Smooth muscle cell (in vitro differentiated cells): ENCODE results near the gene ENOPH1. TPM values are rescaled to one million over a fixed set of nuclear protein-coding genes. Genes with fewer than 3 reads are reported as not detected.
"Not testable (repeated sequence)": the region's sequence is repeated elsewhere in the genome, so short reads cannot be mapped to it uniquely, and the experiment has no call there.

ENCODE experiments used
- DNase-seq: peaks from one replicate; lab custom pipeline; 2025; ENCODE audit not compliant: unreplicated experiment; lab: John Stamatoyannopoulos, UW
- H2AFZ ChIP-seq: fragments of 200-600 bp; sonication (generic); 2 replicates; pipeline ENCODE4 v1.6.0; 2016; ENCODE audit warnings: antibody characterized with exemption, low read depth, mild to moderate bottlenecking
- H3F3A ChIP-seq: fragments of 200-600 bp; sonication (generic); 2 replicates; pipeline ENCODE4 v1.6.0; 2017; ENCODE audit warnings: antibody characterized with exemption, low read depth
- H3K27ac ChIP-seq: fragments of 200-600 bp; sonication (generic); 2 replicates; pipeline ENCODE4 v1.5.1; 2016; ENCODE audit warnings: low read depth, mild to moderate bottlenecking
- H3K27me3 ChIP-seq: fragments of 200-600 bp; sonication (generic); 2 replicates; pipeline ENCODE4 v1.6.1; 2016; ENCODE audit warnings: low read depth, mild to moderate bottlenecking
- H3K36me3 ChIP-seq: fragments of 200-600 bp; sonication (generic); 2 replicates; pipeline ENCODE4 v1.5.1; 2016; ENCODE audit warnings: low read depth
- H3K4me1 ChIP-seq: fragments of 200-600 bp; sonication (generic); 2 replicates; pipeline ENCODE4 v1.5.1; 2016; ENCODE audit warnings: low read depth
- H3K4me2 ChIP-seq: fragments of 200-600 bp; sonication (generic); 2 replicates; pipeline ENCODE4 v1.6.0; 2016; ENCODE audit warnings: mild to moderate bottlenecking
- H3K4me3 ChIP-seq: fragments of 200-600 bp; sonication (generic); 2 replicates; pipeline ENCODE4 v1.5.1; 2016; ENCODE audit warnings: mild to moderate bottlenecking
- H3K79me2 ChIP-seq: fragments of 200-600 bp; sonication (generic); 2 replicates; pipeline ENCODE4 v1.6.0; 2016; ENCODE audit warnings: low read depth, mild to moderate bottlenecking
- H3K9ac ChIP-seq: fragments of 200-600 bp; sonication (generic); 2 replicates; pipeline ENCODE4 v1.6.0; 2016; ENCODE audit warnings: low read depth
- H3K9me3 ChIP-seq: fragments of 200-600 bp; sonication (generic); replicated peaks from 2 replicates; pipeline ENCODE4 v1.5.1; 2016; ENCODE audit warnings: low read depth
- H4K20me1 ChIP-seq: fragments of 200-600 bp; sonication (generic); 2 replicates; pipeline ENCODE4 v1.6.0; 2016; ENCODE audit warnings: low read depth
- CTCF ChIP-seq: fragments of 200-600 bp; sonication (generic); IDR thresholded peaks from 2 replicates; pipeline ENCODE4 v1.5.1; 2017; ENCODE audit warnings: borderline replicate concordance, mild to moderate bottlenecking, antibody characterized with exemption; ENCODE audit not compliant: insufficient read depth, poor library complexity, severe bottlenecking
- WGBS: methylation state at CpG from one replicate; pipeline ENCODE4 v1.1.7; 2016; ENCODE audit warnings: low lambda C conversion rate; 5-methylcytosine and 5-hydroxymethylcytosine counted together
- polyA plus RNA-seq: library from polyadenylated mRNA; unstranded; fragments of >200 nt; fragmentation: Nextera tagmentation; extraction: Ambion mirVana; gene quantifications from 2 replicates; pipeline ENCODE4 v1.2.1, GENCODE V29; 2016
- total RNA-seq: library from RNA; depleted of rRNA; stranded (reverse); fragments of >200 nt; gene quantifications from 2 replicates; pipeline ENCODE4 v1.2.3, GENCODE V29; 2014

The ENOPH1 gene
- total and polyA plus RNA-seq, 2 experiments from 2014 or later: 36.2 to 54.5 TPM

- Histone ChIP-seq H3K9ac (no peak overlapping the region), H2AFZ (no peak overlapping the region), H3K4me2 (no peak overlapping the region), H4K20me1 (no peaks in the 10 kb centered on the region), H3K27ac (no peak overlapping the region), H3K4me1 (no peaks in the 10 kb centered on the region), H3K79me2 (no peaks in the 10 kb centered on the region), H3K27me3 (no peaks in the 10 kb centered on the region), H3K9me3 (no peaks in the 10 kb centered on the region), H3F3A (no peaks in the 10 kb centered on the region), H3K36me3 (no peaks in the 10 kb centered on the region), H3K4me3 (no peak overlapping the region)
- DNase-seq: no peak
- TF ChIP-seq CTCF: no peak
- 87% methylated on average over 2 of the region's 2 CpGs for WGBS
Measured at GRCh38 chr4:82381661-82382296, 48.6 kb upstream of the ENOPH1 start.

- no peaks in the 10 kb centered on the region for H4K20me1 ChIP-seq
- H3K27ac ChIP-seq: no peak overlapping the region
- H3K9me3 ChIP-seq: no peaks in the 10 kb centered on the region
- no peak overlapping the region for H3K4me2 ChIP-seq
- H3K79me2 ChIP-seq: no peaks in the 10 kb centered on the region
- H2AFZ ChIP-seq: no peak overlapping the region
- no peak for DNase-seq
- no peak overlapping the region for H3K9ac ChIP-seq
- no peak overlapping the region for H3K4me3 ChIP-seq
- H3K36me3 ChIP-seq: no peaks in the 10 kb centered on the region
- 82% methylated on average over 2 of the region's 2 CpGs for WGBS
- no peaks in the 10 kb centered on the region for H3F3A ChIP-seq
- no peak for TF ChIP-seq CTCF
- H3K27me3 ChIP-seq: no peaks in the 10 kb centered on the region
- no peaks in the 10 kb centered on the region for H3K4me1 ChIP-seq
Measured at GRCh38 chr4:82382751-82383150, 47.6 kb upstream of the ENOPH1 start.

GRCh38 chr4:82386312-82386711, 44.1 kb upstream of the ENOPH1 start:
- WGBS: 93% methylated on average over 8 of the region's 8 CpGs
- H3F3A ChIP-seq: not testable (repeated sequence)

GRCh38 chr4:82388405-82388804, 42.0 kb upstream of the ENOPH1 start:
- Histone ChIP-seq H4K20me1 (no peaks in the 10 kb centered on the region), H3K4me1 (no peaks in the 10 kb centered on the region), H3K9me3 (no peaks in the 10 kb centered on the region), H3K4me3 (no peak overlapping the region), H3K27ac (no peak overlapping the region), H3F3A (no peaks in the 10 kb centered on the region), H3K27me3 (no peaks in the 10 kb centered on the region), H3K4me2 (no peak overlapping the region), H2AFZ (no peak overlapping the region), H3K79me2 (no peaks in the 10 kb centered on the region), H3K36me3 (no peaks in the 10 kb centered on the region), H3K9ac (no peak overlapping the region)
- no peak for DNase-seq
- TF ChIP-seq CTCF: no peak
- 64% methylated on average over 1 of the region's 1 CpG for WGBS

More at GRCh38 chr4:82386312-82386711, 44.1 kb upstream of the ENOPH1 start:
- not testable (repeated sequence) for H4K20me1 ChIP-seq, H3K79me2 ChIP-seq, H3K27me3 ChIP-seq, H3K36me3 ChIP-seq, H3K9ac ChIP-seq, H3K27ac ChIP-seq, H3K4me1 ChIP-seq, H3K9me3 ChIP-seq, DNase-seq, H2AFZ ChIP-seq, H3K4me2 ChIP-seq, H3K4me3 ChIP-seq

- WGBS: 83% methylated on average over 9 of the region's 9 CpGs
- not testable (repeated sequence) for H3K4me3 ChIP-seq, H3K9ac ChIP-seq
Measured at GRCh38 chr4:82390061-82390460, 40.3 kb upstream of the ENOPH1 start.

More at GRCh38 chr4:82390061-82390460, 40.3 kb upstream of the ENOPH1 start:
- not testable (repeated sequence) for H3K4me2 ChIP-seq, H3K36me3 ChIP-seq, H3K4me1 ChIP-seq, H2AFZ ChIP-seq, H3K27me3 ChIP-seq, DNase-seq, H3F3A ChIP-seq, H3K27ac ChIP-seq, H4K20me1 ChIP-seq, H3K79me2 ChIP-seq, H3K9me3 ChIP-seq
